ENCODE data around the gene CABP7. TPM values are rescaled to one million over a fixed set of nuclear protein-coding genes. Genes with fewer than 3 reads are reported as not detected.

The CABP7 gene
- total RNA-seq, 1 experiment from 2014 or later: not detected

DNA sequence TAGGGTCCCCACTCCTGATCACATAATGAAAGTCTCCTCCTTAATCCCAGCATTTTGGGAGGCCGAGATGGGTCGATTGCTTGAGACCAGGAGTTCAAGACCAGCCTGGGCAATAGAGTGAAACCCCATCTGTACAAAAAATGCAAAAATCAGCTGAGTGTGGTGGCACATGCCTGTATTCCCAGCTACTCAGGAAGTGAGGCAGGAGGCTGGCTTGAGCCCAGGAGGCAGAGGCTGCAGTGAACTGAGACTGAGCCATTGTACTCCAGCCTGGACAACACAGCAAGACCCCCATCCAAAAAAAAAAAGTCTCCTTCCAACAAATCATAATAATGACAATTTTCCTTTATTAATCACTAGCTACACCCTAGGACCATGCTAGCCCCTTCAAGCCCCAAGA, 31.9 kb downstream of the CABP7 start:
- Histone ChIP-seq H4K20me1 (ENCODE audit: insufficient read depth) (no peaks in the 10 kb centered on the region), H3K9me2 (ENCODE audit: insufficient read depth) (no peaks in the 10 kb centered on the region), H3K4me2 (ENCODE audit: low read length) (no peak overlapping the region), H3K4me1 (ENCODE audit: control insufficient read depth in 1 of 2, insufficient read depth in 2 of 2, low read length in 2 of 2) (peaks cover 2 to 16% of the 10 kb centered on the region in 2 experiments; a peak in 2 of 4 replicates), H2AFZ (ENCODE audit: low read depth, low read length, poor library complexity, severe bottlenecking) (no peak overlapping the region), H3K27me3 (ENCODE audit: insufficient read depth, low read length) (no peaks in the 10 kb centered on the region), H3K79me2 (ENCODE audit: insufficient read depth, low read length) (no peaks in the 10 kb centered on the region), H3K4me3 (replicated peaks in 1 of 2; ENCODE audit: low read depth in 1 of 2, low read length in 2 of 2) (no peak overlapping the region), H3K27ac (ENCODE audit: low read depth, low read length) (no peak overlapping the region), H3K9me3 (ENCODE audit: control insufficient read depth in 1 of 2, insufficient read depth in 1 of 2, low read depth in 1 of 2, low read length in 2 of 2) (no peaks in the 10 kb centered on the region), H3K36me3 (ENCODE audit: control insufficient read depth in 1 of 2, insufficient read depth in 2 of 2, low read length in 2 of 2) (no peaks in the 10 kb centered on the region), H3K9ac (ENCODE audit: low read length) (no peak overlapping the region)
- RAD21 ChIA-PET (ENCODE audit: low non-redundant PET in 1 of 2, low total read pairs in 2 of 2, uncharacterized antibody in 2 of 2, unreplicated experiment in 2 of 2): no interaction called here
- ATAC-seq: no peak
- intact Hi-C loops (cut with micrococcal nuclease): no loop called here
- no TSS peak for BruUV-seq (replicated peaks)
- CTCF ChIA-PET: interaction anchor here (1.0 kb wide), 1 partner anchor 252 kb away, joined by 3 read pairs; no protein-coding TSS in a partner anchor
- POLR2A ChIA-PET: no interaction called here
- TF ChIP-seq EZH2phosphoT487 (IDR thresholded peaks at IDR 0.05; ENCODE audit: borderline replicate concordance) (no peak), SP1 (IDR thresholded peaks at IDR 0.05; ENCODE audit: low read depth) (no peak), ZNF274 (IDR thresholded peaks at IDR 0.05; ENCODE audit: low read depth, low read length) (no peak), EZH2 (IDR thresholded peaks at IDR 0.05) (no peak), ZFX (IDR thresholded peaks at IDR 0.05) (no peak), FOSL1 (IDR thresholded peaks at IDR 0.05; ENCODE audit: low read depth) (no peak), TCF7L2 (IDR thresholded peaks at IDR 0.05; ENCODE audit: borderline replicate concordance, extremely low read depth, insufficient read depth, insufficient read length) (no peak), SIN3A (IDR thresholded peaks at IDR 0.05; ENCODE audit: low read depth) (no peak), SRF (IDR thresholded peaks at IDR 0.05; ENCODE audit: low read depth) (no peak), ELF1 (IDR thresholded peaks at IDR 0.05; ENCODE audit: borderline replicate concordance, low read depth) (no peak), POLR2AphosphoS5 (IDR thresholded peaks at IDR 0.05; ENCODE audit: low read depth, low read length) (no peak), POLR2A (IDR thresholded peaks at IDR 0.05; ENCODE audit: borderline replicate concordance, extremely low read depth, insufficient read depth, insufficient read length) (no peak), CBX3 (IDR thresholded peaks at IDR 0.05; ENCODE audit: low read depth) (no peak), YY1 (IDR thresholded peaks at IDR 0.05; ENCODE audit: extremely low read depth, insufficient replicate concordance, low read depth, low read length) (no peak)
- TF ChIP-seq, protein P1, sequence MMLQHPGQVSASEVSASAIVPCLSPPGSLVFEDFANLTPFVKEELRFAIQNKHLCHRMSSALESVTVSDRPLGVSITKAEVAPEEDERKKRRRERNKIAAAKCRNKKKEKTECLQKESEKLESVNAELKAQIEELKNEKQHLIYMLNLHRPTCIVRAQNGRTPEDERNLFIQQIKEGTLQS (IDR thresholded peaks at IDR 0.05): no peak
- TF ChIP-seq, protein P2, sequence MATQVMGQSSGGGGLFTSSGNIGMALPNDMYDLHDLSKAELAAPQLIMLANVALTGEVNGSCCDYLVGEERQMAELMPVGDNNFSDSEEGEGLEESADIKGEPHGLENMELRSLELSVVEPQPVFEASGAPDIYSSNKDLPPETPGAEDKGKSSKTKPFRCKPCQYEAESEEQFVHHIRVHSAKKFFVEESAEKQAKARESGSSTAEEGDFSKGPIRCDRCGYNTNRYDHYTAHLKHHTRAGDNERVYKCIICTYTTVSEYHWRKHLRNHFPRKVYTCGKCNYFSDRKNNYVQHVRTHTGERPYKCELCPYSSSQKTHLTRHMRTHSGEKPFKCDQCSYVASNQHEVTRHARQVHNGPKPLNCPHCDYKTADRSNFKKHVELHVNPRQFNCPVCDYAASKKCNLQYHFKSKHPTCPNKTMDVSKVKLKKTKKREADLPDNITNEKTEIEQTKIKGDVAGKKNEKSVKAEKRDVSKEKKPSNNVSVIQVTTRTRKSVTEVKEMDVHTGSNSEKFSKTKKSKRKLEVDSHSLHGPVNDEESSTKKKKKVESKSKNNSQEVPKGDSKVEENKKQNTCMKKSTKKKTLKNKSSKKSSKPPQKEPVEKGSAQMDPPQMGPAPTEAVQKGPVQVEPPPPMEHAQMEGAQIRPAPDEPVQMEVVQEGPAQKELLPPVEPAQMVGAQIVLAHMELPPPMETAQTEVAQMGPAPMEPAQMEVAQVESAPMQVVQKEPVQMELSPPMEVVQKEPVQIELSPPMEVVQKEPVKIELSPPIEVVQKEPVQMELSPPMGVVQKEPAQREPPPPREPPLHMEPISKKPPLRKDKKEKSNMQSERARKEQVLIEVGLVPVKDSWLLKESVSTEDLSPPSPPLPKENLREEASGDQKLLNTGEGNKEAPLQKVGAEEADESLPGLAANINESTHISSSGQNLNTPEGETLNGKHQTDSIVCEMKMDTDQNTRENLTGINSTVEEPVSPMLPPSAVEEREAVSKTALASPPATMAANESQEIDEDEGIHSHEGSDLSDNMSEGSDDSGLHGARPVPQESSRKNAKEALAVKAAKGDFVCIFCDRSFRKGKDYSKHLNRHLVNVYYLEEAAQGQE (IDR thresholded peaks at IDR 0.05; ENCODE audit: low read depth): no peak
- TF ChIP-seq, protein P3, sequence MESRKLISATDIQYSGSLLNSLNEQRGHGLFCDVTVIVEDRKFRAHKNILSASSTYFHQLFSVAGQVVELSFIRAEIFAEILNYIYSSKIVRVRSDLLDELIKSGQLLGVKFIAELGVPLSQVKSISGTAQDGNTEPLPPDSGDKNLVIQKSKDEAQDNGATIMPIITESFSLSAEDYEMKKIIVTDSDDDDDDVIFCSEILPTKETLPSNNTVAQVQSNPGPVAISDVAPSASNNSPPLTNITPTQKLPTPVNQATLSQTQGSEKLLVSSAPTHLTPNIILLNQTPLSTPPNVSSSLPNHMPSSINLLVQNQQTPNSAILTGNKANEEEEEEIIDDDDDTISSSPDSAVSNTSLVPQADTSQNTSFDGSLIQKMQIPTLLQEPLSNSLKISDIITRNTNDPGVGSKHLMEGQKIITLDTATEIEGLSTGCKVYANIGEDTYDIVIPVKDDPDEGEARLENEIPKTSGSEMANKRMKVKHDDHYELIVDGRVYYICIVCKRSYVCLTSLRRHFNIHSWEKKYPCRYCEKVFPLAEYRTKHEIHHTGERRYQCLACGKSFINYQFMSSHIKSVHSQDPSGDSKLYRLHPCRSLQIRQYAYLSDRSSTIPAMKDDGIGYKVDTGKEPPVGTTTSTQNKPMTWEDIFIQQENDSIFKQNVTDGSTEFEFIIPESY (IDR thresholded peaks at IDR 0.05; ENCODE audit: extremely low read depth, insufficient replicate concordance, low read length): no peak
- TF ChIP-seq, protein P4, sequence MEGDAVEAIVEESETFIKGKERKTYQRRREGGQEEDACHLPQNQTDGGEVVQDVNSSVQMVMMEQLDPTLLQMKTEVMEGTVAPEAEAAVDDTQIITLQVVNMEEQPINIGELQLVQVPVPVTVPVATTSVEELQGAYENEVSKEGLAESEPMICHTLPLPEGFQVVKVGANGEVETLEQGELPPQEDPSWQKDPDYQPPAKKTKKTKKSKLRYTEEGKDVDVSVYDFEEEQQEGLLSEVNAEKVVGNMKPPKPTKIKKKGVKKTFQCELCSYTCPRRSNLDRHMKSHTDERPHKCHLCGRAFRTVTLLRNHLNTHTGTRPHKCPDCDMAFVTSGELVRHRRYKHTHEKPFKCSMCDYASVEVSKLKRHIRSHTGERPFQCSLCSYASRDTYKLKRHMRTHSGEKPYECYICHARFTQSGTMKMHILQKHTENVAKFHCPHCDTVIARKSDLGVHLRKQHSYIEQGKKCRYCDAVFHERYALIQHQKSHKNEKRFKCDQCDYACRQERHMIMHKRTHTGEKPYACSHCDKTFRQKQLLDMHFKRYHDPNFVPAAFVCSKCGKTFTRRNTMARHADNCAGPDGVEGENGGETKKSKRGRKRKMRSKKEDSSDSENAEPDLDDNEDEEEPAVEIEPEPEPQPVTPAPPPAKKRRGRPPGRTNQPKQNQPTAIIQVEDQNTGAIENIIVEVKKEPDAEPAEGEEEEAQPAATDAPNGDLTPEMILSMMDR (IDR thresholded peaks at IDR 0.05 in 2 of 3, conservative IDR thresholded peaks at IDR 0.05 in 1 of 3; ENCODE audit: borderline replicate concordance in 1 of 3, insufficient read depth in 1 of 3, low read depth in 2 of 3, low read length in 2 of 3): no peak
- TF ChIP-seq, protein P5, sequence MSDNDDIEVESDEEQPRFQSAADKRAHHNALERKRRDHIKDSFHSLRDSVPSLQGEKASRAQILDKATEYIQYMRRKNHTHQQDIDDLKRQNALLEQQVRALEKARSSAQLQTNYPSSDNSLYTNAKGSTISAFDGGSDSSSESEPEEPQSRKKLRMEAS (IDR thresholded peaks at IDR 0.05): no peak
- DNase-seq (ENCODE audit: low read depth, low spot score): no peak
